NCI-H510A treated with DMSO at 0.1 percent for 48 hours (cell line): ENCODE results near the gene MTMR3.
"Not testable (repeated sequence)": the region's sequence is repeated elsewhere in the genome, so short reads cannot be mapped to it uniquely, and the experiment has no call there.

Experiments used
- DNase-seq: peaks from one replicate; lab custom pipeline; 2025; lab: John Stamatoyannopoulos, UW

Gene MTMR3

DNA sequence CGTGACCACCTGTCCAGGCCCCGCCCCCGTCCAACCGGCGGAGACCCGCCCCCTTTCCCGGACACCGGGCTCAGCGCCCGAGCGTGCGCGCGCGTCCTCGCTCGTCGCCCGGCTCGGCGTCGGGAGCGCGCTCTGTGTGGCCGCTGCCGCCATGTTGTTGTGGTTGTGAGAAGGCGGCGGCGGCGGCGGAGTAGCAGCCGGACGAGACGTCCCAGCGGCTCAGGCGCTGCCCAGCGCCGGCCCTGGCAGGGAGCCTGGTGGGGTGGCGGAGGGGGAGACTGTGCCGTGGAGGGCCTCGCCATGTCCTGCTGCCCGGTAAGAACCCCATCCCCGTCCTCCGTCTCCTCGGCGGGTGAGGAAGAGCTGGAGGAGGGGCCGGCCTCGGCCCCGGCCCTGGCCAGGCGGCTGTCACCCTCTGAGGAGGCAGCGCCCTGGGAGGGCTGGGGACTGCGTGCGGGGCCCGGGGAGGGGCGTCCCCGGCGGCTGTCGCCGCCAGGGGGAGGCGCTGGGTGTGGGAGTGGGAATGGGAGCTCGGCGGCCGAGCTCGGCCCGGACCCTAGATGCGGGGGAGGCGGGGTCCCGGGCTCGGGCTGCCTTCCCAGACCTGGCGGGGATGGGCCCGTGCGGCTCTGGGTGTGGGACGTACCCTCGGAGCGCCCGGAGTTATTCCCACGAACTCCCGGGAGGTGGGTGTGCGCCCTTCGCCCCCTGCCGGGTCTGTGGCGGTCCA, at the start of gene MTMR3:
Gene MTMR3, plus strand, starts transcription at position 130 of the 730 bp plus-strand sequence. CDS start 87,886 bp downstream, outside the sequence.
- peak; percentile 65 for DNase-seq

- no peak for DNase-seq
Measured at GRCh38 chr22:29833392-29833965, 49.5 kb upstream of the MTMR3 start.

DNA sequence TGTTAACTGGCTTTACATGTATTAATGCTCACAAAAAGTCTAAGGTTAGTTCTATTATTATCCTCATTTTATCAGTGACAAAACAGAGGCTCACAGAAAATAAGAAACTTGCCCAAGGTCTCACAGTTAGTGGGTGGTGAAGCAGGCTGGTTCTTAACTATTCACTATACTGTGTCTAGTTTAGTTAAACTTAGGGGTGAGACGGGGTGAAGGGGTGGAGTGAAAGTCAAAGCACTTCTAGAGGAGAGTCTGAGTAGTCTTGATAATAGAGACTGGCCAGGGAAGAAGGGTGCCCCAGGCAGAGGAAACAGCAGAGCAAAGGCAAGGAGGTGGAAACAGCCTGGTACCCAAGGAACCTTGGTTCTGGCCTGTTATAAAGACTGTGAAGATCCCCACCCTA, 48.9 kb upstream of the MTMR3 start:
- no peak for DNase-seq

- not testable (repeated sequence) for DNase-seq
Measured at GRCh38 chr22:29836791-29837370, 46.1 kb upstream of the MTMR3 start.

GRCh38 chr22:29837741-29838598, 45.0 kb upstream of the MTMR3 start, which contains the start of gene ASCC2:
Gene ASCC2, minus strand, starts transcription at chr22:29838274. Its CDS starts 5,949 bp downstream, at chr22:29832325.
- DNase-seq, result peak; percentile 88

- no peak for DNase-seq
Measured at GRCh38 chr22:29838599-29838956, 44.4 kb upstream of the MTMR3 start.

- no peak for DNase-seq
Measured at GRCh38 chr22:29839039-29839438, 43.9 kb upstream of the MTMR3 start.

- DNase-seq, result no peak
Measured at GRCh38 chr22:29840498-29840897, 42.5 kb upstream of the MTMR3 start.

- no peak for DNase-seq
Measured at GRCh38 chr22:29842172-29842571, 40.8 kb upstream of the MTMR3 start.

DNA sequence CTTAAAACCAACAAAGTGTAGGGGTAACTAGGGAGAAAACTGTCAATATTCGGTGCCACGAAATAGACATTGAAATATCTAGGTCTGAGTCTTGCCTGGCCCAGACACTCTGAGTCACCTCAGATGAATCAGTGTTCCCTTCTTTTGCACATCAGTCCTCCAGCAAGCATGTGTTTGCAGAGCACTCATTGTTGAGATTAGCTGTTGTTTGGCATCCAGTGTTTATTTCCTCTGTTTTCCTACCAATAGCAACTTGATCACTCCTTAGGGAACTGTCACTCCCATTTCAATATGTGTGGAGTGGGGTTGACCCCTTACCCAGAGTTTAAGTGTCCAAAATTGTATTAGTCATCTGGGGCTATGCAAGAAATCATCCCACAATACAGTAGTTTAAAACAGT, 40.2 kb upstream of the MTMR3 start:
- DNase-seq, result no peak

- no peak for DNase-seq
Measured at GRCh38 chr22:29846290-29846689, 36.7 kb upstream of the MTMR3 start.

DNA sequence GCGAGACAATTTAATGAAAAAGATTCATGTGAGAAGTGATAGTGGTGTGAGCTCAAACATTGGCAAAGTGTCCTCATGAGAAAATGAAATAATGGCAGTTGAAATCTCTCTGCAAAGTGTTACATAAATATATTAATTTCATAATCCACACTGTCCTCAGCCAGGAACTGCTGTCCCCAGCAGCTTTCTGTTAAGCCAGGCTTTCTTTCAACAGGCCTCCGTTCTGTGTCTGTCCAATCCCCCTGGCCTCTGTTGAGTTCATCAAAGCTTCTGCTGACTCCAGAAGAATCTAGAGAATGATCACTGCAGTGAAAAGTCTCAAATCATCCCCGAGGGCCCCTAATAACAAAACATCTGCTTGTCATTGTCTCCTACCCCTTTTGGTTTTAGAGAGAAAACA, 34.9 kb upstream of the MTMR3 start:
- no peak for DNase-seq

DNA sequence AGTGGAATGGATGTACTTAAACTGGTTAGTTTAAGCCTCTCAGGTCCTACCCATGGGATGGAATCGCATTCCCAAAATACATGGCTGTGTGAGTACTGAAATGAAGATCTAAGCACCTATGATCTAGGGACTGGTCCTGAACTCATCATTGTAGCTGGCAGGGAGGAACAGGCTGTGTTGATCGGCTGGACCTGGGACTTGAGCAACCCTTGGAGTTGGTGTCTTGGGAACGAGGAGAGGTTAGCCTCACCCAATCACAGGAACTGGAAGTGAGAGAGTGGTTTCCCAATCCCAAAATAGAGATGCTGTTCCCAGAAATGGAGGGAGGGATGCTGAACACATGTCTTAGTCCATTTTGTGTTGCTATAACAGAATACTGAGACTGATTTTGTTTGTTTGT, 28.5 kb upstream of the MTMR3 start:
- no peak for DNase-seq

GRCh38 chr22:29855611-29856181, 27.3 kb upstream of the MTMR3 start:
- DNase-seq, result no peak

DNA sequence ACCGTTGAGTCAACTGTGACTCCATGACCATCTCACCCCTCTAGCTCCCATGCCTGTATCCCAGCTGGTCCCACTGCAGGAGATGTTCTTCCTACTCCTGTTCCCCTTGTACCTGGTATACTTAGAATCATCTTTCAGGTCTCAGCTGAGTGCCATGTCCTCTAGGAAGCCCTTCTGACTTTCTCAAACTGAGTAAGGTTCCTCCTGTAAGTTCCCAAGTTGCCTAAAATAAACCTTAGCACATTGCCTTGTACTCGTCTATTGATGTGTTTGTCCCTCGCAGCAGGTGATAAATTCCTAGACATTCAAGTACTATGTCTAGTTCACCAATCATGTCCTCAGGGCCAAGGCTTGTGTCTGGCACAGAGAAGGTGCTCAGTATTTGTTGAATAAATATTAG, 26.5 kb upstream of the MTMR3 start:
- DNase-seq, result no peak

DNA sequence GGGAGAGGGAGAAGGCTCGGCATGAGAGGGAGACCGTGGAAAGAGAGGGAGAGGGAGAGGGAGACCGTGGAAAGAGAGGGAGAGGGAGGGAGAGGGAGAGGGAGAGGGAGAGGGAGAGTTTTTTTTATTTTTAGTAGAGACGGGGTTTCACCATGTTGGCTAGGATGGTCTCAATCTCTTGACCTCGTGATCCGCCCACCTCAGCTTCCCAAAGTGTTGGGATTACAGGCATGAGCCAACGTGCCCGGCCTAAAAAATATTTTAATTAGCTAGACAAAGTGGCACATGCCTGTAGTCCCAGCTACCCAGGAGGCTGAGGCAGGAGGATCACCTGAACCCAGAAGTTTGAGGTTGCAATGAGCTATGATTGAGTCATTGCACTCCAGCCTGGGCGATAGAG, 23.9 kb upstream of the MTMR3 start:
- not testable (repeated sequence) for DNase-seq

- DNase-seq, result no peak
Measured at GRCh38 chr22:29860006-29860766, 22.8 kb upstream of the MTMR3 start.

DNA sequence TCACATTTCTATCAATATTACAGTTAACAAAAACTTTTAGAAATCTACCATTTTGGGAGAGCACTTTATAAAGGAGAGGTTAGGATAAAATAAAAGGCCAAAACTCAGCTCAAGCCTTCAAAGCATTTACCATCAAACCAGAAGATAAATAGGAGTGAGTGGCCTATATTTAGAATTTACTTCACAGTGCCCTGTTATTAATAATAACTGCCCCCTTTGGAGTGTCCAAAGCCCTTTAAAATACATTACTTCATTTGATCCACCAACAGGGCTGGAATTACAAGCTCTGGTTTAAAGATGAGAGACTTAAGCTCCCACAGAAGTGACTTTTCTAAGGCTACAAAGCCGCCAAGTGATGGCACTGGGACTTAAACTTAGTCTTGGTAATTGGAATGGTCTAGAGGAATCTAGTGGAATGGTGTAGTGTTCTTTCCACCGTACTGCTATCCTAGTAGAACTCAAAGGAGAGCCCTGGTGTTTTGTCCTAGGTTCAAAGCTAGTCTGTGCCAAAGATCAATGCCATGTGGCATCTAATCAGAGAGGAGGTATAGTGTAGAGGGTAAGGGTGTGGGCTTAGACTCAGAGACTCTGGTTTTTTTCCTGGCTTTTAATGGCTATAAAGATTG, 21.2 kb upstream of the MTMR3 start:
- no peak for DNase-seq

- DNase-seq, result not testable (repeated sequence)
Measured at GRCh38 chr22:29865572-29865971, 17.4 kb upstream of the MTMR3 start.

DNA sequence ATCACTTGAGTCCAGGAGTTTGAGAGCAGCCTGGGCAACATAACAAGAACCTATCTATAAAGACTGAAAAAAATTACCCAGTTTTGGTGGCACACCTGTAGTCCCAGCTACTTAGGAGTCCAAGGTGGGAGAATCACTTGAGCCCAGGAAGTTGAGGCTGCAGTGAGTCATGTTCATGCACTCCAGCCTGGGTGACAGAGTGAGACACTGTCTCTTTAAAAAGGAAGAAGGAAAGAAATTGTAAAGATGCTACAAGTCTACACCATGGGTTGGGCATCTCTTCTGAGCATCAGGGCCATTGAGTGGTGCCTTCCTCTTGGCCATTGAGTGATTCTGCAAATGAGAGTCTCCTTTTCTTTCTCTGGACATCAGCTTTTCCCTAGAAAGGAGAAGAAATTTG, 15.7 kb upstream of the MTMR3 start:
- DNase-seq, result no peak

DNA sequence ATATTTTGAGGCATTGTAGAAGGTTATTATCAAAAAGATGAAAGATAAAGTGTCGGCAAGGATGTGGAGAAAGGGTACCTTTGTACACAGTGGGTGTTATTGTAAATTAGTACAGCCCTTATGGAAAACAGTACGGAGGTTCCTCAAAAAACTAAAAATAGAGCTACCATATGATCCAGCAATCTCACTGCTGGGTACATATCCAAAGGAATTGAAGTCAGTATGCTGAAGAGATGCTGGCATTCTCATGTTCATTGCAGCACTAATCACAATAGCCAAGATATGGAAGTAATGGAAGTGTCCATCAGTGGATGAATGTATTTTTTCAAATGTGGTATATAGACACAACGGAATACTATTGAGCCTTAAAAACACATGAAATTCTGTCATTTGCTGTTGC, 15.1 kb upstream of the MTMR3 start:
- no peak for DNase-seq
